Measurements from ENCODE around the gene RNU6-8.

Gene RNU6-8

DNA sequence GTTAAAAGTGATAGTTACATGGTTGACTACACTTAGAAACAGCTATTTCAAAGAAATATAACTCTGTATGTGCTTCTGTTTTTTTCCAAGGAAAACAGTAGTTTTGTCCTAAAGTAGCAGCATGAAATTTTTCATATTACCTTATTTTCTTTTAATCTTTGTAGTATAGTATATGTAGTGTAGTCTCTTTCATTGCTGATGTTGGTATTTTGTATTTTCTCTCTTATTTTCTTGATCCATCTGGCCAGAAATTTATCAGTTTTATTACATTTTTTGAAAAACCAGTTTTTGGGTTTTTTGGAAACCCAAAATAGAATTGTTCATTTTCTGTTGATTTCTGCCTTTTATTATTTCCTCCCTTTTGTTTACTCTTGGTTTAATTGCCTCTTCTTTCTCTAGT lies 6.4 kb upstream of the RNU6-8 start:
- H4K20me1 ChIP-seq (ENCODE audit: insufficient read depth, low read length) = no peaks in the 10 kb centered on the region
- H3K4me2 ChIP-seq (ENCODE audit: low read length) = no peak overlapping the region
- no peaks in the 10 kb centered on the region for H3K79me2 ChIP-seq (ENCODE audit: insufficient read depth, low read length)
- no peak overlapping the region for H3K4me3 ChIP-seq (ENCODE audit: low read depth, low read length, poor library complexity, severe bottlenecking)
- H3K9me2 ChIP-seq (ENCODE audit: low read depth, low read length) = no peaks in the 10 kb centered on the region
- TF ChIP-seq, protein P1, sequence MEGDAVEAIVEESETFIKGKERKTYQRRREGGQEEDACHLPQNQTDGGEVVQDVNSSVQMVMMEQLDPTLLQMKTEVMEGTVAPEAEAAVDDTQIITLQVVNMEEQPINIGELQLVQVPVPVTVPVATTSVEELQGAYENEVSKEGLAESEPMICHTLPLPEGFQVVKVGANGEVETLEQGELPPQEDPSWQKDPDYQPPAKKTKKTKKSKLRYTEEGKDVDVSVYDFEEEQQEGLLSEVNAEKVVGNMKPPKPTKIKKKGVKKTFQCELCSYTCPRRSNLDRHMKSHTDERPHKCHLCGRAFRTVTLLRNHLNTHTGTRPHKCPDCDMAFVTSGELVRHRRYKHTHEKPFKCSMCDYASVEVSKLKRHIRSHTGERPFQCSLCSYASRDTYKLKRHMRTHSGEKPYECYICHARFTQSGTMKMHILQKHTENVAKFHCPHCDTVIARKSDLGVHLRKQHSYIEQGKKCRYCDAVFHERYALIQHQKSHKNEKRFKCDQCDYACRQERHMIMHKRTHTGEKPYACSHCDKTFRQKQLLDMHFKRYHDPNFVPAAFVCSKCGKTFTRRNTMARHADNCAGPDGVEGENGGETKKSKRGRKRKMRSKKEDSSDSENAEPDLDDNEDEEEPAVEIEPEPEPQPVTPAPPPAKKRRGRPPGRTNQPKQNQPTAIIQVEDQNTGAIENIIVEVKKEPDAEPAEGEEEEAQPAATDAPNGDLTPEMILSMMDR (IDR thresholded peaks at IDR 0.05; ENCODE audit: low read length) = no peak
- TF ChIP-seq EZH2 (IDR thresholded peaks at IDR 0.05; ENCODE audit: borderline replicate concordance, low read length) = no peak
- H3K27me3 ChIP-seq (ENCODE audit: insufficient read depth, low read length) = no peaks in the 10 kb centered on the region
- no peak overlapping the region for H2AFZ ChIP-seq (ENCODE audit: low read length)
- no peaks in the 10 kb centered on the region for H3K36me3 ChIP-seq (ENCODE audit: insufficient read depth, low read length)
- peaks cover under 1% of the 10 kb centered on the region for H3K4me1 ChIP-seq (ENCODE audit: insufficient read depth, low read length, severe bottlenecking)
- H3K9me3 ChIP-seq (ENCODE audit: low read length) = no peaks in the 10 kb centered on the region
- H3F3A ChIP-seq (ENCODE audit: insufficient read depth, low read length) = no peaks in the 10 kb centered on the region
- no peak overlapping the region for H3K27ac ChIP-seq (ENCODE audit: low read depth, low read length, poor library complexity, severe bottlenecking)
- no peak overlapping the region for H3K9ac ChIP-seq (ENCODE audit: low read length)

DNA sequence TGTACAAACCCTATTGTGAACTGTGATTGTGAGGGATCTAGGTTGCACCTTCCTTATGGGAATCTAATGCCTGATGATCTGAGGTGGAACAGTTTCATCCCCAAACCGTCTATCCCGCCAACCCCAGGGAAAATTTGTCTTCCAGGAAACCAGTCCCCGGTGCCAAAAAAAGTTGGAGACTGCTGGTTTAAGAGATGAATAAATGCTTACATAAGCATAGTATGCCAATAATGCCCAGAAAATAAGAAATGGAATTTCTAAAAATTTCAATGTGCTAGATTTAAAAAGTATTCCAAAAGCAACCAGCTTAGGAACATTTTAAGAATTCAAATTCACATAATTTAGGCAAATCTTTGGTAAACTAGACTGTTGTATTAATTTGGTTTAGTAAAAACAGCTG lies 5.4 kb upstream of the RNU6-8 start:
- no peak for TF ChIP-seq EZH2 (IDR thresholded peaks at IDR 0.05; ENCODE audit: borderline replicate concordance, low read length)
- TF ChIP-seq, protein P1 (IDR thresholded peaks at IDR 0.05; ENCODE audit: low read length) = no peak
- no peak overlapping the region for H3K9ac ChIP-seq (ENCODE audit: low read length)
- no peaks in the 10 kb centered on the region for H3K9me3 ChIP-seq (ENCODE audit: low read length)
- no peak overlapping the region for H3K27ac ChIP-seq (ENCODE audit: low read depth, low read length, poor library complexity, severe bottlenecking)
- no peak overlapping the region for H3K4me3 ChIP-seq (ENCODE audit: low read depth, low read length, poor library complexity, severe bottlenecking)
- no peaks in the 10 kb centered on the region for H4K20me1 ChIP-seq (ENCODE audit: insufficient read depth, low read length)
- H3K4me2 ChIP-seq (ENCODE audit: low read length) = no peak overlapping the region
- H3K9me2 ChIP-seq (ENCODE audit: low read depth, low read length) = no peaks in the 10 kb centered on the region
- no peaks in the 10 kb centered on the region for H3K36me3 ChIP-seq (ENCODE audit: insufficient read depth, low read length)
- H3K79me2 ChIP-seq (ENCODE audit: insufficient read depth, low read length) = no peaks in the 10 kb centered on the region
- peaks cover 10% of the 10 kb centered on the region for H3K4me1 ChIP-seq (ENCODE audit: insufficient read depth, low read length, severe bottlenecking)
- H3F3A ChIP-seq (ENCODE audit: insufficient read depth, low read length) = no peaks in the 10 kb centered on the region
- no peaks in the 10 kb centered on the region for H3K27me3 ChIP-seq (ENCODE audit: insufficient read depth, low read length)
- H2AFZ ChIP-seq (ENCODE audit: low read length) = no peak overlapping the region

DNA sequence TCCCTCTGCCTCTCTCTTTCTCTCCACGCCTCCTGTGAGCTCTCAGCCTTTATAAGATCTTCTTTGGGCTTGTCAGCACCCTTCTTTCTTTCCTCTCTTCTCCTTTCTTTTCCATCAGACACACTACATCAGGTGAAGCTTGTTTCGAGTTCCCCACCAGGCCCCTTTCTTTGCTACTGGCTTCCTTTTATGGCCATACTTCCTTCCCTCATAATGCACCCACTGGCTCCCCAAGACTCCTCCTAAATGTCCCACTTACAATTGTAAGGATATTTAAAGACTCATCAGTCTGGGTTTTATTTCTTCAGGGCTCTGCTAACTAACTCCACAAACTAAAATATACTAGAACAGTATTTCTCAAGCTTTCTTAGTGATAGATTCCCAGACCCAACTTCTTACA lies 3.5 kb upstream of the RNU6-8 start:
- H4K20me1 ChIP-seq (ENCODE audit: insufficient read depth, low read length) = no peaks in the 10 kb centered on the region

More for the DNA sequence above, 3.5 kb upstream of the RNU6-8 start:
- Histone ChIP-seq H3F3A (ENCODE audit: insufficient read depth, low read length) (no peaks in the 10 kb centered on the region), H3K79me2 (ENCODE audit: insufficient read depth, low read length) (no peaks in the 10 kb centered on the region), H3K9me2 (ENCODE audit: low read depth, low read length) (no peaks in the 10 kb centered on the region), H2AFZ (ENCODE audit: low read length) (no peak overlapping the region), H3K27ac (ENCODE audit: low read depth, low read length, poor library complexity, severe bottlenecking) (no peak overlapping the region), H3K27me3 (ENCODE audit: insufficient read depth, low read length) (no peaks in the 10 kb centered on the region), H3K4me1 (ENCODE audit: insufficient read depth, low read length, severe bottlenecking) (peaks cover 21% of the 10 kb centered on the region), H3K4me3 (ENCODE audit: low read depth, low read length, poor library complexity, severe bottlenecking) (no peak overlapping the region), H3K36me3 (ENCODE audit: insufficient read depth, low read length) (no peaks in the 10 kb centered on the region), H3K9me3 (ENCODE audit: low read length) (no peaks in the 10 kb centered on the region), H3K4me2 (ENCODE audit: low read length) (no peak overlapping the region), H3K9ac (ENCODE audit: low read length) (no peak overlapping the region)
- TF ChIP-seq, protein P1 (IDR thresholded peaks at IDR 0.05; ENCODE audit: low read length) = no peak
- TF ChIP-seq EZH2 (IDR thresholded peaks at IDR 0.05; ENCODE audit: borderline replicate concordance, low read length) = no peak

Measured in OCI-LY1 (cell line).